ENCODE results near the gene MOBP.

- TF ChIP-seq CTCF (optimal IDR thresholded peaks at IDR 0.05 in 1 of 3, IDR thresholded peaks at IDR 0.05 in 1 of 3, conservative IDR thresholded peaks at IDR 0.05 in 1 of 3; ENCODE audit: extremely low read depth in 1 of 3, insufficient read depth in 2 of 3, low read length in 3 of 3): no peak
- TF ChIP-seq EZH2 (IDR thresholded peaks at IDR 0.05; ENCODE audit: low read length): no peak
These were observed 80.8 kb downstream of the MOBP start for GRCh38 chr3:39548282-39548681.
